ENCODE results near the gene L3MBTL2. TPM values are rescaled to one million over a fixed set of nuclear protein-coding genes. Genes with fewer than 3 reads are reported as not detected.

L3MBTL2 gene
- total and polyA plus RNA-seq, 2 donors (not counting 1 experiment from before 2014, with no cell fraction given) = 22.5 to 37.3 TPM

- no peak overlapping the region for H3K4me3 Mint-ChIP-seq
- no peaks in the 10 kb centered on the region for H3K4me1 ChIP-seq (ENCODE audit: control insufficient read depth in 2 of 2, insufficient read depth in 2 of 2, low read length in 2 of 2)
- H3K4me3 ChIP-seq (ENCODE audit: control extremely low read depth in 1 of 5, extremely low read depth in 1 of 5, insufficient read depth in 1 of 5, low read depth in 2 of 5, low read length in 4 of 5) = no peak overlapping the region
- H3K9me3 ChIP-seq (ENCODE audit: control extremely low read depth in 1 of 3, control insufficient read depth in 2 of 3, insufficient read depth in 1 of 3, low read length in 2 of 3) = no peaks in the 10 kb centered on the region
- H4K20me1 ChIP-seq (ENCODE audit: control insufficient read depth, insufficient read depth, low read length, poor library complexity, severe bottlenecking) = no peaks in the 10 kb centered on the region
- H3K4me2 ChIP-seq (replicated peaks; ENCODE audit: low read depth, low read length, poor library complexity, severe bottlenecking) = no peak overlapping the region
- H3K27me3 ChIP-seq (replicated peaks in 1 of 4; ENCODE audit: control extremely low read depth in 1 of 4, control insufficient read depth in 3 of 4, insufficient read depth in 4 of 4, low read length in 3 of 4) = no peaks in the 10 kb centered on the region
- intact Hi-C loops (cut with micrococcal nuclease) = no loop called here
- no peaks in the 10 kb centered on the region for H3K27me3 Mint-ChIP-seq
- H2AFZ ChIP-seq (ENCODE audit: insufficient read depth, low read depth, low read length, poor library complexity, severe bottlenecking) = no peak overlapping the region
- no peaks in the 10 kb centered on the region for H3K4me1 Mint-ChIP-seq
- no peak overlapping the region for H3K27ac ChIP-seq (ENCODE audit: low read length in 2 of 2)
- no peak for TF ChIP-seq CTCF (IDR thresholded peaks at IDR 0.05)
- no peak for TF ChIP-seq EZH2 (IDR thresholded peaks at IDR 0.05; ENCODE audit: borderline replicate concordance, insufficient read depth, low read depth, low read length, poor library complexity, severe bottlenecking)
- H3K79me2 ChIP-seq (ENCODE audit: control insufficient read depth, insufficient read depth, low read length) = no peaks in the 10 kb centered on the region
- H3K36me3 ChIP-seq (replicated peaks in 1 of 2; ENCODE audit: control extremely low read depth in 1 of 2, control insufficient read depth in 1 of 2, extremely low read depth in 1 of 2, insufficient read depth in 2 of 2, low read length in 1 of 2) = peaks cover 0 to 57% of the 10 kb centered on the region in 2 experiments
- H3K9me3 Mint-ChIP-seq (ENCODE audit: insufficient read depth) = no peaks in the 10 kb centered on the region
- DNase-seq (no peak), ATAC-seq (ENCODE audit: low read depth) (no peak)
- POLR2A ChIA-PET = no interaction called here
- H3K9ac ChIP-seq (ENCODE audit: low read length) = no peak overlapping the region
- H3K27ac Mint-ChIP-seq = no peak overlapping the region
- WGBS (ENCODE audit: insufficient coverage) = 92% methylated on average over 7 of the region's 7 CpGs
- CTCF ChIA-PET = interaction anchor here (0.7 to 0.9 kb wide), 2 partner anchors 10 to 11 kb away, joined by 3 read pairs; no protein-coding TSS in a partner anchor
These were observed 42.6 kb downstream of the L3MBTL2 start for GRCh38 chr22:41247703-41248102.

- Histone ChIP-seq H2AFZ (ENCODE audit: insufficient read depth, low read depth, low read length, poor library complexity, severe bottlenecking) (no peak overlapping the region), H3K27me3 (replicated peaks in 1 of 4; ENCODE audit: control extremely low read depth in 1 of 4, control insufficient read depth in 3 of 4, insufficient read depth in 4 of 4, low read length in 3 of 4) (no peaks in the 10 kb centered on the region), H3K9ac (ENCODE audit: low read length) (no peak overlapping the region), H3K9me3 (ENCODE audit: control extremely low read depth in 1 of 3, control insufficient read depth in 2 of 3, insufficient read depth in 1 of 3, low read length in 2 of 3) (no peaks in the 10 kb centered on the region), H3K4me3 (ENCODE audit: control extremely low read depth in 1 of 5, extremely low read depth in 1 of 5, insufficient read depth in 1 of 5, low read depth in 2 of 5, low read length in 4 of 5) (no peak overlapping the region), H3K79me2 (ENCODE audit: control insufficient read depth, insufficient read depth, low read length) (no peaks in the 10 kb centered on the region), H3K4me1 (ENCODE audit: control insufficient read depth in 2 of 2, insufficient read depth in 2 of 2, low read length in 2 of 2) (no peaks in the 10 kb centered on the region), H3K36me3 (replicated peaks in 1 of 2; ENCODE audit: control extremely low read depth in 1 of 2, control insufficient read depth in 1 of 2, extremely low read depth in 1 of 2, insufficient read depth in 2 of 2, low read length in 1 of 2) (peaks cover 0 to 63% of the 10 kb centered on the region in 2 experiments), H4K20me1 (ENCODE audit: control insufficient read depth, insufficient read depth, low read length, poor library complexity, severe bottlenecking) (no peaks in the 10 kb centered on the region), H3K4me2 (replicated peaks; ENCODE audit: low read depth, low read length, poor library complexity, severe bottlenecking) (no peak overlapping the region), H3K27ac (ENCODE audit: low read length in 2 of 2) (no peak overlapping the region)
- intact Hi-C loops (cut with micrococcal nuclease) = no loop called here
- ChIA-PET POLR2A (no interaction called here), CTCF (interaction anchor here (0.7 to 0.9 kb wide), 2 partner anchors 11 to 12 kb away, joined by 3 read pairs; no protein-coding TSS in a partner anchor)
- Mint-ChIP-seq H3K4me3 (no peak overlapping the region), H3K4me1 (no peaks in the 10 kb centered on the region), H3K27me3 (no peaks in the 10 kb centered on the region), H3K9me3 (ENCODE audit: insufficient read depth) (no peaks in the 10 kb centered on the region), H3K27ac (no peak overlapping the region)
- 96% methylated on average over 15 of the region's 15 CpGs for WGBS (ENCODE audit: insufficient coverage)
- ATAC-seq (ENCODE audit: low read depth) = no peak
- TF ChIP-seq EZH2 (IDR thresholded peaks at IDR 0.05; ENCODE audit: borderline replicate concordance, insufficient read depth, low read depth, low read length, poor library complexity, severe bottlenecking) (no peak), CTCF (IDR thresholded peaks at IDR 0.05) (no peak)
- DNase-seq = no peak
These were observed 43.2 kb downstream of the L3MBTL2 start for GRCh38 chr22:41248314-41248713.
